GM12878 (cell line): ENCODE results near the gene LGALS1. TPM values are rescaled to one million over a fixed set of nuclear protein-coding genes. Genes with fewer than 3 reads are reported as not detected.

Source experiments
- ATAC-seq: fragments of 200-7000 bp; cut with Tn5 transposase; 3 replicates; pipeline ENCODE4 v1.9.1; 2020; ENCODE audit warnings: mild to moderate bottlenecking, moderate library complexity
- BruUV-seq: library from RNA; stranded (reverse); fragments of 400-500 nt; replicated peaks from 2 replicates; lab custom pipeline; 2021; lab: Mats Ljungman, UMichigan
- CTCF ChIA-PET: fragments of 300-600 bp; sonication (Branson Sonifier 250); formaldehyde crosslinking; extraction: SDS; loops from one replicate; lab custom pipeline; 2021; ENCODE audit warnings: inconsistent platforms; lab: Yijun Ruan, JAX
- POLR2A ChIA-PET: fragments of 350-600 bp; formaldehyde crosslinking; extraction: SDS; loops from one replicate; lab custom pipeline; 2021; ENCODE audit warnings: inconsistent platforms; lab: Charles Lee
- RAD21 ChIA-PET: fragments of 300-600 bp; sonication (Branson Sonifier 250); formaldehyde crosslinking; loops from one replicate; lab custom pipeline; 2023; ENCODE audit warnings: antibody characterized with exemption; ENCODE audit not compliant: unreplicated experiment; lab: Charles Lee
- SMC1A ChIA-PET: fragments of 300-600 bp; sonication (Branson Sonifier 250); formaldehyde crosslinking; loops from one replicate; lab custom pipeline; 2023; ENCODE audit not compliant: unreplicated experiment, uncharacterized antibody; lab: Charles Lee
- DNase-seq: peaks from one replicate; pipeline ENCODE4 v3.0.0-alpha.2; 2011; ENCODE audit warnings: low read depth, low spot score
- FAIRE-seq: peaks from 3 replicates; lab custom pipeline; 2011; peaks lifted over from hg19 to GRCh38; lab: Jason Lieb, UNC
- H2AFZ ChIP-seq: 2 replicates; pipeline ENCODE4 v1.6.0; 2011; ENCODE audit warnings: low read depth, low read length, control low read depth; ENCODE audit not compliant: control insufficient read depth
- H3K27ac ChIP-seq: 2 replicates; pipeline ENCODE4 v1.5.1; 2011; ENCODE audit warnings: control low read depth; ENCODE audit not compliant: control insufficient read depth, insufficient read depth
- H3K27me3 ChIP-seq, 2 experiments: replicated peaks in 1 of 2; 2 replicates each; pipeline versions ENCODE4 v1.6.0 to v1.6.1; 2011; ENCODE audit warnings: low read length in 1 of 2; ENCODE audit not compliant: control insufficient read depth in 2 of 2, insufficient read depth in 2 of 2
- H3K36me3 ChIP-seq, 2 experiments: 2 replicates each; pipeline ENCODE4 v1.5.1; 2011; ENCODE audit warnings: low read length in 1 of 2; ENCODE audit not compliant: control insufficient read depth in 2 of 2, insufficient read depth in 2 of 2
- H3K4me1 ChIP-seq: 2 replicates; pipeline ENCODE4 v1.6.1; 2011; ENCODE audit warnings: mild to moderate bottlenecking, low read length, moderate library complexity, mixed read lengths; ENCODE audit not compliant: control insufficient read depth, insufficient read depth
- H3K4me2 ChIP-seq: 2 replicates; pipeline ENCODE4 v1.6.0; 2011; ENCODE audit warnings: control low read depth; ENCODE audit not compliant: control insufficient read depth, insufficient read depth
- H3K4me3 ChIP-seq: fragments of 200-600 bp; sonication (generic); 2 replicates; pipeline ENCODE4 v1.5.1; 2016
- H3K79me2 ChIP-seq: 2 replicates; pipeline ENCODE4 v1.6.0; 2011; ENCODE audit warnings: low read length; ENCODE audit not compliant: control insufficient read depth, insufficient read depth
- H3K9ac ChIP-seq: 2 replicates; pipeline ENCODE4 v1.8.0; 2011; ENCODE audit warnings: low read length, control low read depth, mixed read lengths; ENCODE audit not compliant: control insufficient read depth, insufficient read depth
- H3K9me3 ChIP-seq: replicated peaks from 3 replicates; pipeline ENCODE4 v1.5.1; 2011; ENCODE audit warnings: mild to moderate bottlenecking, low read length; ENCODE audit not compliant: control insufficient read depth, insufficient read depth
- H4K20me1 ChIP-seq: 2 replicates; pipeline ENCODE4 v1.6.0; 2011; ENCODE audit not compliant: control insufficient read depth, insufficient read depth
- EP300 ChIP-seq, 2 experiments: fragments of 150-350 bp in 1 of 2; IDR thresholded peaks; 2 replicates each; pipeline ENCODE4 v1.6.1; 2011 to 2012; ENCODE audit warnings: low read depth in 2 of 2, low read length in 2 of 2, borderline replicate concordance in 1 of 2, improper control_type of control experiment in 1 of 2, inconsistent platforms in 1 of 2; ENCODE audit not compliant: control insufficient read depth in 1 of 2
- NFYB ChIP-seq: IDR thresholded peaks from 2 replicates; pipeline ENCODE4 v1.6.1; 2011; ENCODE audit warnings: low read depth, mild to moderate bottlenecking, low read length, improper control_type of control experiment, moderate library complexity; ENCODE audit not compliant: insufficient read depth
- TARDBP ChIP-seq: IDR thresholded peaks from 2 replicates; pipeline ENCODE4 v1.6.1; 2016; ENCODE audit warnings: borderline replicate concordance
- WGBS: methylation state at CpG from one replicate; pipeline ENCODE4 v1.1.6; 2016; ENCODE audit warnings: low lambda C conversion rate; ENCODE audit not compliant: insufficient replicate concordance, insufficient coverage; ENCODE audit errors: missing lambda C conversion rate; 5-methylcytosine and 5-hydroxymethylcytosine counted together
- in situ Hi-C: fragments of 300-500 bp; cut with MboI; formaldehyde crosslinking; loops from 9 replicates; pipeline ENCODE4 v1.14.3; 2018; ENCODE audit warnings: mixed read lengths
- intact Hi-C: fragments of 100-400 bp; cut with micrococcal nuclease; formaldehyde crosslinking; loops from one replicate; pipeline ENCODE4 v1.14.2; 2022; ENCODE audit not compliant: unreplicated experiment
- polyA plus RNA-seq, 11 experiments: library from polyadenylated mRNA; depleted of rRNA in 4 of 11; unstranded in 6 of 11; stranded (reverse) in 5 of 11; fragments of >200 nt; fragmentation: Nextera tagmentation in 4 of 11; fragmentation: Illumina TruSeq in 1 of 11; extraction: Ambion mirVana in 4 of 11; extraction: Trizol in 1 of 11; gene quantifications; 1 replicate in 1 of 11; 2 replicates in 10 of 11; pipeline versions ENCODE4 v1.2.1 to v1.2.3, GENCODE V29; 2011 to 2016; ENCODE audit warnings: inconsistent platforms in 2 of 11, missing spikeins in 2 of 11, low read depth in 1 of 11
- total RNA-seq, 4 experiments: library from RNA; depleted of rRNA in 3 of 4; stranded (reverse); fragments of >200 nt in 3 of 4; fragmentation: Illumina TruSeq in 1 of 4; extraction: Trizol in 1 of 4; gene quantifications; 2 replicates each; pipeline versions ENCODE4 v1.2.1 to v1.2.3, GENCODE V29; 2013 to 2021
- TF ChIP-seq, protein P1 (sequence below): fragments of 450-650 bp; IDR thresholded peaks from 2 replicates; pipeline ENCODE4 v1.6.1; 2016; ENCODE audit warnings: mild to moderate bottlenecking

Gene LGALS1
- total and polyA plus RNA-seq, 10 of the 15 experiments (the other 5 are each of a cell fraction or from before 2014, with no cell fraction given): 312 to 1,889 (median 706) TPM

DNA sequence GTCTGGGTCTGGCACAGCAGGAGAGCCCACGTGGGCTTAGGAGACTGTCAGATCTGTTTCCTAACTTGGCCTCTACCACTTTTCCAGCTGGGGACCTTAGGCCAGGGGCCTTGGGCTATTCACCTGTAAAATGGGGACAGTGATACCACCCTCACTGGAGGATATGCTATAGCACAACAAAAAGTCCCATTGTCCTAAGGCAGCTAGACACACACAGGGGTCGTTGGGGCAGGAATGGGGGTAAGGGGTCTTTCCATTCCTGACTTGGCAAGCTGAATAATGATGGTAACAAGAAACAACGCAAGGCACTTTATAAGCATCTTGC, 38.5 kb upstream of the LGALS1 start:
- BruUV-seq: no TSS peak
- RAD21 ChIA-PET: interaction anchor here (0.8 to 10.1 kb wide), 6 partner anchors 10 to 95 kb away, joined by 3 to 173 read pairs (median 4); partner anchors contain the start of genes GGA1, NOL12 and PDXP
- 32% methylated on average over 3 of the region's 3 CpGs for WGBS
- DNase-seq (no peak), FAIRE-seq (no peak), ATAC-seq (no peak)
- H3K4me3 ChIP-seq: no peak overlapping the region
- H4K20me1 ChIP-seq: no peaks in the 10 kb centered on the region
- H3K79me2 ChIP-seq: peaks cover 20% of the 10 kb centered on the region
- SMC1A ChIA-PET: interaction anchor here (0.5 to 8.6 kb wide), 8 partner anchors 10 to 1264 kb away, joined by 3 to 108 read pairs (median 4); partner anchors contain the start of genes GGA1 and PDXP
- no peaks in the 10 kb centered on the region for H3K27me3 ChIP-seq
- TF ChIP-seq EP300 (IDR thresholded peaks at IDR 0.05; ENCODE audit: borderline replicate concordance in 1 of 2, control insufficient read depth in 1 of 2, low read depth in 2 of 2, low read length in 2 of 2) (no peak), NFYB (no peak), TARDBP (no peak)
- TF ChIP-seq, protein P1, sequence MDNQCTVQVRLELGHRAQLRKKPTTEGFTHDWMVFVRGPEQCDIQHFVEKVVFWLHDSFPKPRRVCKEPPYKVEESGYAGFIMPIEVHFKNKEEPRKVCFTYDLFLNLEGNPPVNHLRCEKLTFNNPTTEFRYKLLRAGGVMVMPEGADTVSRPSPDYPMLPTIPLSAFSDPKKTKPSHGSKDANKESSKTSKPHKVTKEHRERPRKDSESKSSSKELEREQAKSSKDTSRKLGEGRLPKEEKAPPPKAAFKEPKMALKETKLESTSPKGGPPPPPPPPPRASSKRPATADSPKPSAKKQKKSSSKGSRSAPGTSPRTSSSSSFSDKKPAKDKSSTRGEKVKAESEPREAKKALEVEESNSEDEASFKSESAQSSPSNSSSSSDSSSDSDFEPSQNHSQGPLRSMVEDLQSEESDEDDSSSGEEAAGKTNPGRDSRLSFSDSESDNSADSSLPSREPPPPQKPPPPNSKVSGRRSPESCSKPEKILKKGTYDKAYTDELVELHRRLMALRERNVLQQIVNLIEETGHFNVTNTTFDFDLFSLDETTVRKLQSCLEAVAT: no peak
- peak overlapping the region; percentile 23 for H3K4me2 ChIP-seq
- intact Hi-C loops: no loop called here
- no peak overlapping the region for H2AFZ ChIP-seq
- 0 out of 2 replicates have a peak overlapping the region, but pooled peaks have one; percentile 3 for H3K9ac ChIP-seq
- POLR2A ChIA-PET: interaction anchor here (0.5 to 8.2 kb wide), 6 partner anchors 10 to 365 kb away, joined by 3 to 67 read pairs (median 15); partner anchors contain the start of genes GGA1, LGALS1 and PDXP
- H3K27ac ChIP-seq: no peak overlapping the region
- peaks cover 82% of the 10 kb centered on the region for H3K4me1 ChIP-seq
- peaks cover 4 to 5% of the 10 kb centered on the region in 2 experiments; a peak in 3 of 4 replicates for H3K36me3 ChIP-seq
- CTCF ChIA-PET: interaction anchor here (1.0 to 15.9 kb wide), 6 partner anchors 14 to 47 kb away, joined by 3 to 396 read pairs (median 142); partner anchors contain the start of genes GGA1, LGALS1, NOL12 and PDXP
- H3K9me3 ChIP-seq: no peaks in the 10 kb centered on the region
- in situ Hi-C loops: no loop called here
